IPS DF 4.7 (cell line): Measurements from ENCODE around the gene BUD23.
"Not testable (repeated sequence)": the region's sequence is repeated elsewhere in the genome, so short reads cannot be mapped to it uniquely, and the experiment has no call there.

Experiments
- DNase-seq: peaks from one replicate; pipeline ENCODE4 v3.0.0-alpha.2; 2013; ENCODE audit warnings: low spot score; ENCODE audit errors: extremely low read depth

BUD23 gene

DNA sequence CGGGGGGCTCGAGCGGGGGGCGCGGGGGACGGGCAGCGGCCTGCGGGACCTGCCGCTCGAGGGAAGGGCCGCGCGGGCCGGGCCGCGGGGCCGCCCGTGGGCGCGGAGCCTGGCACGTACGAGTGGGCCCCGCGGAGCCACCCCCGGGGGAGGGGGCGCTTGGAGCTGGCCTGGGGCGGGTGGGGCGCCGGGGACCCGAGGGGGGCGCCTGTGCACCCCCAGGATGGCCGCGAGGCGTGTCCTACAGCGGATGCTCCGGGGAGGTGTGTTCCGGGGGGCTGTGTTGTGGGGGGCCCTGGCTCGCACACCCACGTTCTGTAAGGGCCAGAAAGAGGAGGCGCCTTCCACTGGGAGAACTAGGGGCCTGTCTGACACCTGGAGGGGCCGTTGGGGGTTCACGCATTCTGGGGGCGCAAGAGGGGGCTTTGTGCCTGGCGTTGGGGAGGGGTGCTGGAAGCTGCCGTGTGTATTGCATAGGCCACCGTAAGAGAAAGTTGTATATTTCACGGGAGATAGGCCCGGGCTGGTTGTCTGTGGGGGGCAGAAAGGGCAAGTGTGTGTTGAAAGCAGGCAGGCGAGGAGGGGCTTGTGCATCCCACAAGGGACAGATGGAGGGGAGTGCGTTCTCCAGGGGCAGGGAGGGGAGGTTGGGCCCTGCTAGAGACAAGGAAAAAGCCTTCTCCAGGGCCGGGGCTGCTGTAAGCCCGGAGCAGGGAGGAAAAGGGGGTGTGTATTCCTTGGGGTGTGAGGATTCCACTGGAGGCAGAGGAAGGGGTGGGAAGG is 15.1 kb upstream of the BUD23 start:
- DNase-seq: no peak

- DNase-seq: no peak
Observed at GRCh38 chr7:73668886-73669230, 14.5 kb upstream of the BUD23 start.

- DNase-seq: no peak
Observed at GRCh38 chr7:73669288-73669701, 14.1 kb upstream of the BUD23 start.

DNA sequence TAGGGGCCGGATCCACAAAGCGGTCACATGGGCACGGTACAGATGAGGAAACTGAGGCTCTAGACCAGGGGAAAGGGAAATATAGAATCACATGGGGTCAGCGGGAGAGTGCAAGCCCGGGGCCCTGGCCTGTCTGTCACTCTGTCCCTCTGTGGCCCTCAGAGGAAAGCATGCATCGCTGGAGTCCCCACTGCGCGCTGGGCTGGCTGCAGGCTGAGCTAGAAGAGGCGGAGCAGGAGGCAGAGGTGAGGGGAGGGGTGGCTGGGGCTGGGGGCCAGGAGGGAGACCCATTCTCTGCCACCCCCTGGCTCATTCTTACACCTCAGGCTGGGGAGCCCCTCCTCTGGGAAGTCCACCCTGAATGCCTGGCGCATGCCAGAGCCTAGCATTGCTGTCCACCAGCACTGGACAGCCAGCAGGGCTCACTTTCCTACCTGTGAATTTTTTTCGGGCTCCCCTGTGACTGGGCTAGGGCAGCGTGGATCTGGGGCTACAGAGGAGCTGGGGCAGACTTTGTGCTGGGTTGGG is 13.5 kb upstream of the BUD23 start:
- DNase-seq: no peak

DNA sequence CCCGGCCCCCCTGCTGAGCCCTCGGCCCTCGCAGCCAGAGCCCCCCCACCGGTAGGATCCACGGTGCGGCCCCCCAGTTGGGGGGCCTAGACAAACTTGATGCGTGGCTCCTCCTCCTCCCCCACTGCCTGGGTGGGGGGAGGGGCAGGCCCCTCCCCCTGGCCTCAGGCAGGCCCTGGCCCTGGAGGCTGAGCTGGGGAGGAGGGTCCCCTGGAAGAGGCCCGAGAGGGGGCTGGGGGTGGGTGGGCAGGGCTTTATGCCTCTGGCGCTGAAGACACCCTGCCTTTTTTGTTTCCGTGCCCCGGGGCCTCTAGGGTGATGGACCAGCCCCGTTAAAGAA is 12.1 kb upstream of the BUD23 start:
- no peak for DNase-seq

DNA sequence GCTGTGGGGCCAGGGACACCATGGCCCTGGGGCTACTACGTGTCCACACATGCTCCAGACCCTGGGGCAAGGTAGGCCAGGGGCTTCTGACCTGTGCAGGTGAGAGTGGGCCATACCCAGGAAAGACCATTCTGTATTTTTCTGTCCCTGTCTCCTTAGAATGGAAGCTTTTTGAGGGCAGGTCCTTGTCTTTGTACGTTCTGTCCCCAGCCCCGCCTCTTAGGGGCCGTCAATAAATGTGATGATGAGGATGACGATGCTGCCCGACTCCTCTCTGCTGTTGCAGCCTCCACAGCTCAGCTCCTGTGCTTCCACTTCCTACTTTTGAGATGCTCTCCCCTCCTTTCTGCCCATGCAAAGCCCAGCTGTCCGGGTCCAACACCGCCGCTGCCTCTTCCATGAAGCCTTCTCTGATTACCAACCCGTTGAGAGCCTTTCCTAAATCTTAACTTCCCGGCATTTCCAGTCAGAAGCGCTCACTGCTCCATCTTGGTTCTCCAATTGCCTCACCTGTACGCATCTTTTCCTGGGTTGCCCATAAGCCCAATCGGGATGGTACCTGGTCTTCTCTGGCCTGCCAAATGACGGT is 11.4 kb upstream of the BUD23 start:
- no peak for DNase-seq

DNA sequence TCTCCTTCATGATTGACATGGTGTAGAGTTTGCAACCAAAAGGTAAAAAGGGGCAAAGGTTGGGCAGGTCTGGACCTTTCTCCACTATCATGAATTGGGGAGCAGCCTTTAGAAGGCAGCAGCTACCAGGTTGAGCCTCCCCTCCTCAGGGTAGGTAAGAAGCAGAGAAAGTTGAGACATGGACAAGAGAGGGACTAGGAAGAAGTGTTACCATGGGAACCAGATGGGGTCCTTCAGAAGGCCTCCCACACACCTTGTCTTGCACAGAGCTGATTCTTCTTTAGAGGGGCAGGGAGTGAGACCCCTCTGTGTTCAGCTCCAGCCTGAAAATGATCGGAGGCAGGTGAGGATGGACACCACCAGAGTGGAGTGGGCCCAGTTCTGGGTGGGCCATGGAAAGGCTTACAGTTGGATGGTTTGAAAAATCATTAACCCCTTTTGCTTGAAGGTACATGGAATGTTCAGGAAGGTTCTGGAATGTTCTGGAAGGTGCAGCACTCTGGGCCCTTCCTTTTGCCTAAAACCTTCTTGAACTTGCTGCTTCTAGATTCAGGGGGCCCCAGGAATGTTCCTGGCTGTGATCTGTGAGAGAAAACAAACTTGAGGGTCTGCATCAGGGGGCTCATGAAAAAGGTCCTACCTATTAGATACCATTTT is 8.8 kb upstream of the BUD23 start:
- no peak for DNase-seq

GRCh38 chr7:73676062-73676461 is 7.3 kb upstream of the BUD23 start:
- DNase-seq: not testable (repeated sequence)

GRCh38 chr7:73678862-73679261 is 4.5 kb upstream of the BUD23 start:
- DNase-seq: no peak

GRCh38 chr7:73679709-73680108 is 3.7 kb upstream of the BUD23 start:
- DNase-seq: no peak

DNA sequence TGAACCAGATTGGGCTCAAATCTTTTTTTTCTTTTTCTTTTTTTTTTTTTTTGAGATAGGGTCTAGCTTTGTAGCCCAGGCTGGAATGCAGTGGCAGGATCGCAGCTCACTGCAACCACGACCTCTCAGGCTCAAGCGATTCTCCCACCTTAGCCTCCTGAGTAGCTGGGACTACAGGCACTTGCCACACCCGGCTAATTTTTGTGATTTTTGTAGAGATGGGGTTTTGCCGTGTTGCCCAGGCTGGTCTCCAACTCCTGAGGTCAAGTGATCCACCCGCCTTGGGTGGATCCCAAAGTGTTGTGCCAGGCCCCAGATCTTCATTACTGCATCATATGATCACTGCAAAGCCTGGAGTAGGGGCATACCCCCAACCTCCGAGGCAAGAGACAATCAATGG is 2.9 kb upstream of the BUD23 start:
- no peak for DNase-seq

DNA sequence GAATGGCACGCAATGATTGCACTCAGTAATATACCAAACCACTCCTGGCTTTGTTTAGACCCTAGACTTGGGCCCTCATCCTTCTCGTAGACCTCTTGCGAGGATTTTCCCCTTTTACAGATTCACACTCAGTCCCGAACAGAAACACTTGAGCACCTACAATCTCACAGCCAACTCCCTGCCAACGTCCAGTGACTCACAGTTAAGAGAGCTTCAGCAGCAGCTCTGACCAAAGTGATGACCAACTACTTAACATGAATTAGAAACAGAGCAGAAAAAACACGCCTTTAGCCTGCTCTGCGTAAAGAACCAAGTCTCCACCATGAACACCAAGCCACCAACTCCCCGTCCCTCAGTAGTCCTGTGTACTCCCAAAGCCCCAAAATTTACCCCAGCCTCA is 2.4 kb upstream of the BUD23 start:
- no peak for DNase-seq

GRCh38 chr7:73682745-73683055 is 697 bp upstream of the BUD23 start:
- no peak for DNase-seq

- DNase-seq: no peak
Observed at GRCh38 chr7:73683788-73684693, 644 bp downstream of the BUD23 start.

DNA sequence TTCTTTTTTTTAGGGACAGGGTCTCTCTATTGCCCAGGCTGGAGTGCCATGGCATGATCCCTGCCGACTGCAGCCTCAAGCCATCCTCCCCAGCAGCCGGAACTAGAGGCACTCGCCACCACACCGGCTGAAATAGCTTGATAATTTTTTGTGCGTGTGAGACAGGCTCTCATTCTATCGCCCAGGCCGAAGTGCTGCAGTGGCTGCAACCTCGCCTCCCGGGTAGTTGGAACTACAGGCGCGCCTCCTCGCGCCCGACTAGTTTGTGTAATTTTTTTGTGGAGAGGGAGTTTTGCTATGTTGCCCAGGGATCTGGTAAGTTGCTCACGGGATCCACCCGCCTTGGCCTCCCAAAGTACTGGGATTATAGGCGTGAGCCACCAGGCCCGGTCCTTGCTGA is 1.9 kb downstream of the BUD23 start:
- DNase-seq: no peak

DNA sequence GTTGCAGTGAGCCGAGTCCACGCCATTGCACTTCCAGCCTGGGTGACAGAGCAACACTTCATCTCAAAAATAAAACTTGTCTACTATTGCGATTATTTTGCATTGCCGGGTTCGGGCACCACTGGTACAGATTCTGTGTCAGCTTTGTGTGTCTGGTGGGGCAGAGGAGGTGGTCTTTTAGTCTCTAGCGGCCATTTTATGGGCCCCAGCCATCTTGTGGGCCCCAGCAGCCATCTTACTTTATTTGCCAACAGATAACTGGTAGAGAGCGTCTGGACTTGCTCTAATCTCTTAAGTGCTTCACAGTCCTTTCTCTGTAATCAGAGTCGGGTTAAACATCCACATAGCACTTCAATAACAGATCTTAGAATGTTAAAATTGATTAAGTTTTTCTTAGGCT is 4.9 kb downstream of the BUD23 start:
- no peak for DNase-seq

DNA sequence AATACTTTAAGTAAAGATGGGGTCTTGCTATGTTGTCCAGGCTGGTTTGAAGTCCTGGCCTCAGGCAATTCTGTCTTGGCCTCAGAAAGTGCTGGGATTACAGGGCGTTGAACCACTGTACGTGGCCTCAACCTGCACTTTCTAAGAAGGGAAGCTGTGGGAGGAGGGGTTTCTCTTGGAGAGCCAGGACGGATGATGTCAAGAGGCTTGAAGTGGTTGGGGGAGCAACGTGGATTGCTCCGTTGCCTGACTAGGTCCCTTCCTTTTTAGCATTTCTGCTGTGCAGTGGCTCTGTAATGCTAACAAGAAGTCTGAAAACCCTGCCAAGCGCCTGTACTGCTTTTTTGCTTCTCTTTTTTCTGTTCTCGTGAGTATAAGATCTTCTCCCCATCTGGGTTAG is 7.2 kb downstream of the BUD23 start:
- DNase-seq: no peak

GRCh38 chr7:73696372-73696771 is 13.0 kb downstream of the BUD23 start:
- no peak for DNase-seq

GRCh38 chr7:73698410-73698809 is 15.0 kb downstream of the BUD23 start:
- no peak for DNase-seq

GRCh38 chr7:73699370-73700068 is 16.1 kb downstream of the BUD23 start:
- no peak for DNase-seq

- no peak for DNase-seq
Observed at GRCh38 chr7:73700069-73700423, 16.6 kb downstream of the BUD23 start.
